ENCODE data around the gene PDHA1. TPM values are rescaled to one million over a fixed set of nuclear protein-coding genes. Genes with fewer than 3 reads are reported as not detected.

PDHA1 gene
- total and polyA plus RNA-seq, 2 experiments from 2014 or later = 144 to 396 TPM

DNA sequence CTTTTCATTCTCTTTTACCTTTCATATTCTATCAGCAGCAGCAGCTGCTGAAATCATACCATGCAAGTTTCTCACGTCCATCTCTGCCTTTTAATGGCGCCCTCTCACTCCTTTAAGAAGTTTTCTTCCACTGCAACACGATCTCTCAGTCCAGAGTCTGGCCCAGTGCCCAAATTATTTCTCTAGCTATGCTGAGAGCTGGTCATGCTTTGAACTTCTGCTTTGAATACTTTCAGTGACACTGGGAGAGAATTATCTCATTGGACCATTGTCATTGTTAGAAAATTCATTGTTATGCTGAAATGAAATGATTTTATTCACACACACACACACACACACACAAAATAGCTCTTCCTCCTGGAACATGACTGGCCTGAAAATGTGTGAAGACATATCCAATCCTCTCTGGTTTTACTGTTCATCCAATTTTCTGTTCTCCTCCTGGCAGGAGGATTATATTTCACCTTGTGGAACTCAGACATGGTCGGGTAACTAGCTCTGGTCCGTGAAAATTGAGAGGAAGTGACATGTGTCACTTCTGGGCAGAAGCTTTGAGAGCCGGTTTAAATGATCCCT lies 1.3 kb upstream of the PDHA1 start:
- Histone ChIP-seq H3K36me3 (replicated peaks; ENCODE audit: insufficient read depth, low read depth) (no peaks in the 10 kb centered on the region), H3K27ac (peak overlapping the region; percentile 90), H3K4me3 (no peak overlapping the region), H3K79me2 (peaks cover 30% of the 10 kb centered on the region), H3K27me3 (no peaks in the 10 kb centered on the region), H3K4me1 (ENCODE audit: insufficient read depth) (peaks cover 5% of the 10 kb centered on the region), H2AFZ (no peak overlapping the region), H3K9me3 (ENCODE audit: low read depth) (no peaks in the 10 kb centered on the region), H3K9me2 (replicated peaks; ENCODE audit: insufficient read depth) (no peaks in the 10 kb centered on the region), H4K20me1 (ENCODE audit: insufficient read depth, poor library complexity, severe bottlenecking) (peaks cover 17% of the 10 kb centered on the region), H3K4me2 (peak overlapping the region; percentile 70)
- TF ChIP-seq EZH2phosphoT487 (IDR thresholded peaks at IDR 0.05; ENCODE audit: low read depth, severe bottlenecking, unreplicated experiment) = no peak
- no peak for TF ChIP-seq EZH2 (IDR thresholded peaks at IDR 0.05; ENCODE audit: borderline replicate concordance)
- TF ChIP-seq, protein P1, sequence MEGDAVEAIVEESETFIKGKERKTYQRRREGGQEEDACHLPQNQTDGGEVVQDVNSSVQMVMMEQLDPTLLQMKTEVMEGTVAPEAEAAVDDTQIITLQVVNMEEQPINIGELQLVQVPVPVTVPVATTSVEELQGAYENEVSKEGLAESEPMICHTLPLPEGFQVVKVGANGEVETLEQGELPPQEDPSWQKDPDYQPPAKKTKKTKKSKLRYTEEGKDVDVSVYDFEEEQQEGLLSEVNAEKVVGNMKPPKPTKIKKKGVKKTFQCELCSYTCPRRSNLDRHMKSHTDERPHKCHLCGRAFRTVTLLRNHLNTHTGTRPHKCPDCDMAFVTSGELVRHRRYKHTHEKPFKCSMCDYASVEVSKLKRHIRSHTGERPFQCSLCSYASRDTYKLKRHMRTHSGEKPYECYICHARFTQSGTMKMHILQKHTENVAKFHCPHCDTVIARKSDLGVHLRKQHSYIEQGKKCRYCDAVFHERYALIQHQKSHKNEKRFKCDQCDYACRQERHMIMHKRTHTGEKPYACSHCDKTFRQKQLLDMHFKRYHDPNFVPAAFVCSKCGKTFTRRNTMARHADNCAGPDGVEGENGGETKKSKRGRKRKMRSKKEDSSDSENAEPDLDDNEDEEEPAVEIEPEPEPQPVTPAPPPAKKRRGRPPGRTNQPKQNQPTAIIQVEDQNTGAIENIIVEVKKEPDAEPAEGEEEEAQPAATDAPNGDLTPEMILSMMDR (IDR thresholded peaks at IDR 0.05; ENCODE audit: poor library complexity) = no peak
- 49% methylated on average over 6 of the region's 6 CpGs for WGBS (ENCODE audit: low lambda C conversion rate, missing lambda C conversion rate)
- DNase-seq (ENCODE audit: low spot score) = peak; percentile 24

DNA sequence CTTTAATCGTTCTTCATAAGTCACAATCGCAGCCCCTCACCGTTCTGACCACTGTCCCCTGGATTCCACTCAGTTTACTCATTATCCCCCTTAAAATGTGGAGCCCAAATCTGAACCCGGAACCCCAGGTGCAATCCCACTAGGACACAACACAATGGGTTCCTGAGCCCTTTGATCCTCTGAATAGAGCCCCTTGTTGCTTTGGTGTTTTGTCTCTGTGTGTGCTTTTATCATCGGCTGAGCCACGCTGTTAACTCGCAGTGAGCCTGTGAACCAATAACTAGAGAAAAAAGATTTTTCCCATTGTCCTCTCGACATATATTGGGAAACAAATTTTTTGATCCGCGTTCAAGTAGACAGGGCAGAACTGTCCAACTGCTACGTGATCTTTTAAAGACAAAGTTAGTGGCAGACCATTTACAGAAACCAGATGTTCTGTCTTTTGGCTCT lies 617 bp upstream of the PDHA1 start:
- Histone ChIP-seq H3K27ac (peak overlapping the region; percentile 90), H3K4me3 (peak overlapping the region; percentile 3), H3K27me3 (no peaks in the 10 kb centered on the region), H2AFZ (peak overlapping the region; percentile 50), H3K4me1 (ENCODE audit: insufficient read depth) (peaks cover 5% of the 10 kb centered on the region), H4K20me1 (ENCODE audit: insufficient read depth, poor library complexity, severe bottlenecking) (peaks cover 23% of the 10 kb centered on the region), H3K9me2 (replicated peaks; ENCODE audit: insufficient read depth) (no peaks in the 10 kb centered on the region), H3K4me2 (peak overlapping the region; percentile 70), H3K9me3 (ENCODE audit: low read depth) (no peaks in the 10 kb centered on the region), H3K79me2 (peaks cover 37% of the 10 kb centered on the region), H3K36me3 (replicated peaks; ENCODE audit: insufficient read depth, low read depth) (no peaks in the 10 kb centered on the region)
- TF ChIP-seq, protein P1 (IDR thresholded peaks at IDR 0.05; ENCODE audit: poor library complexity) = no peak
- TF ChIP-seq EZH2 (IDR thresholded peaks at IDR 0.05; ENCODE audit: borderline replicate concordance) (no peak), EZH2phosphoT487 (IDR thresholded peaks at IDR 0.05; ENCODE audit: low read depth, severe bottlenecking, unreplicated experiment) (no peak)
- DNase-seq (ENCODE audit: low spot score) = no peak
- WGBS (ENCODE audit: low lambda C conversion rate, missing lambda C conversion rate) = 57% methylated on average over 11 of the region's 11 CpGs

DNA sequence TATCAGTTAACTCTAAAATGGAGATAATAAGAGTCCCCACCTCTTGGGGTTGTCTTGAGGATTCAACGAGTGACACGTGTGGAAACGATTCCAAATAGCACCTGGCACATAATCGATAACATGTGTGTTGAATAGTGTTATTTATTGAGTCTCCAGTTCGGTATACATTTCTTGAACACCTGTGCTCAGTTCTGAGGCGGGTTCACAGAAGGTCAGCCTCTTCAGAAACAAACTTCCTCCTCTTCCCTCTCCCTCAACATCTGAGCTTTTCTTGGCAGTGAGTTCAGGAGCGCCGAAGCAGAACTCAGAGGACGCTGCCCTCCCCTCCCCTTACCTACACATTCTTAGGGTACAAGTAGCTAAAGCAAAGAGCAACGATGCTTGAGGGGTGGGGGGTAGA lies 934 bp downstream of the PDHA1 start:
- no peak overlapping the region for H2AFZ ChIP-seq
- H3K9me3 ChIP-seq (ENCODE audit: low read depth) = no peaks in the 10 kb centered on the region
- H3K4me2 ChIP-seq = peak overlapping the region; percentile 73
- H3K79me2 ChIP-seq = peaks cover 38% of the 10 kb centered on the region
- H3K4me1 ChIP-seq (ENCODE audit: insufficient read depth) = peaks cover 5% of the 10 kb centered on the region
- DNase-seq (ENCODE audit: low spot score) = no peak
- TF ChIP-seq, protein P1 (IDR thresholded peaks at IDR 0.05; ENCODE audit: poor library complexity) = no peak
- TF ChIP-seq EZH2 (IDR thresholded peaks at IDR 0.05; ENCODE audit: borderline replicate concordance) = no peak
- no peak for TF ChIP-seq EZH2phosphoT487 (IDR thresholded peaks at IDR 0.05; ENCODE audit: low read depth, severe bottlenecking, unreplicated experiment)
- no peaks in the 10 kb centered on the region for H3K27me3 ChIP-seq
- H3K4me3 ChIP-seq = peak overlapping the region; percentile 20
- 47% methylated on average over 10 of the region's 10 CpGs for WGBS (ENCODE audit: low lambda C conversion rate, missing lambda C conversion rate)
- H4K20me1 ChIP-seq (ENCODE audit: insufficient read depth, poor library complexity, severe bottlenecking) = peaks cover 25% of the 10 kb centered on the region
- H3K36me3 ChIP-seq (replicated peaks; ENCODE audit: insufficient read depth, low read depth) = no peaks in the 10 kb centered on the region
- no peaks in the 10 kb centered on the region for H3K9me2 ChIP-seq (replicated peaks; ENCODE audit: insufficient read depth)
- peak overlapping the region; percentile 91 for H3K27ac ChIP-seq

Data from hepatocyte (in vitro differentiated cells).